HepG2 (cell line): Measurements from ENCODE around the gene TF. TPM values are rescaled to one million over a fixed set of nuclear protein-coding genes. Genes with fewer than 3 reads are reported as not detected.

ENCODE experiments used
- ATAC-seq: fragments of 200-7000 bp; cut with Tn5 transposase; 3 replicates; pipeline ENCODE4 v1.9.1; 2020; ENCODE audit warnings: mild to moderate bottlenecking, moderate library complexity
- BruUV-seq: library from RNA; stranded (reverse); fragments of 400-500 nt; replicated peaks from 2 replicates; lab custom pipeline; 2021; lab: Mats Ljungman, UMichigan
- CTCF ChIA-PET: fragments of 300-600 bp; formaldehyde crosslinking; extraction: SDS; loops from one replicate; lab custom pipeline; 2021; ENCODE audit warnings: low total read pairs, inconsistent platforms, low intra/inter-chr PET ratio; lab: Yijun Ruan, JAX
- POLR2A ChIA-PET: fragments of 350-600 bp; sonication (Branson Sonifier 250); formaldehyde crosslinking; loops from one replicate; lab custom pipeline; 2020; ENCODE audit warnings: antibody characterized with exemption, inconsistent platforms; lab: Yijun Ruan, JAX
- DNase-seq: peaks from one replicate; pipeline ENCODE4 v3.0.0-alpha.2; 2015; ENCODE audit warnings: low spot score
- FAIRE-seq: peaks from 3 replicates; lab custom pipeline; 2011; peaks lifted over from hg19 to GRCh38; lab: Jason Lieb, UNC
- H2AFZ ChIP-seq: one replicate; pipeline ENCODE4 v1.6.1; 2011; ENCODE audit warnings: low read length, inconsistent platforms
- H3K27ac ChIP-seq: fragments of 300-600 bp; 3 replicates; pipeline ENCODE4 v1.8.0; 2011; ENCODE audit warnings: mixed run types, mild to moderate bottlenecking, mixed read lengths, low read length, inconsistent platforms; ENCODE audit not compliant: insufficient read depth; ENCODE audit errors: extremely low read length
- H3K27me3 ChIP-seq, 2 experiments: fragments of 200-600 bp in 1 of 2; 2 replicates in 1 of 2; 3 replicates in 1 of 2; pipeline versions ENCODE4 v1.6.0 to v1.8.0; 2011; ENCODE audit warnings: low read length in 2 of 2, mild to moderate bottlenecking in 2 of 2, moderate library complexity in 2 of 2, inconsistent platforms in 1 of 2; ENCODE audit not compliant: insufficient read depth in 2 of 2, control insufficient read depth in 1 of 2
- H3K36me3 ChIP-seq, 2 experiments: fragments of 200-600 bp in 1 of 2; replicated peaks in 1 of 2; 2 replicates in 1 of 2; 3 replicates in 1 of 2; pipeline versions ENCODE4 v1.5.1 to v1.8.0; 2011; ENCODE audit warnings: low read length in 2 of 2, inconsistent platforms in 1 of 2; ENCODE audit not compliant: insufficient read depth in 2 of 2, control insufficient read depth in 1 of 2
- H3K4me1 ChIP-seq: 2 replicates; pipeline ENCODE4 v1.5.1; 2012; ENCODE audit warnings: low read length, inconsistent platforms; ENCODE audit not compliant: insufficient read depth
- H3K4me2 ChIP-seq: 2 replicates; pipeline ENCODE4 v1.6.0; 2011; ENCODE audit warnings: low read depth, low read length, inconsistent platforms
- H3K4me3 ChIP-seq, 3 experiments: fragments of 200-600 bp in 1 of 3; sonication (generic), shearing (Covaris generic) in 1 of 3; replicated peaks in 1 of 3; 2 replicates each; pipeline ENCODE4 v1.5.1; 2011 to 2016; ENCODE audit warnings: low read length in 3 of 3, inconsistent platforms in 2 of 3, low read depth in 2 of 3, mild to moderate bottlenecking in 2 of 3, control low read depth in 1 of 3, mixed read lengths in 1 of 3; ENCODE audit not compliant: insufficient read depth in 1 of 3
- H3K79me2 ChIP-seq: one replicate; pipeline ENCODE4 v1.6.1; 2011; ENCODE audit warnings: low read length, inconsistent platforms; ENCODE audit not compliant: insufficient read depth
- H3K9ac ChIP-seq: 2 replicates; pipeline ENCODE4 v1.6.0; 2011; ENCODE audit warnings: mild to moderate bottlenecking, low read depth, low read length, inconsistent platforms; ENCODE audit not compliant: insufficient read depth
- H3K9me3 ChIP-seq: 2 replicates; pipeline ENCODE4 v1.5.1; 2012; ENCODE audit warnings: mild to moderate bottlenecking, low read length
- H4K20me1 ChIP-seq: 2 replicates; pipeline ENCODE4 v1.6.0; 2011; ENCODE audit warnings: inconsistent platforms, mild to moderate bottlenecking, low read length, moderate library complexity; ENCODE audit not compliant: insufficient read depth
- ATF4 ChIP-seq, 2 experiments: fragments of 450-650 bp in 1 of 2; sonication (generic) in 1 of 2; formaldehyde crosslinking; IDR thresholded peaks; 2 replicates each; pipeline versions ENCODE4 v1.5.0 to v1.8.0; 2020 to 2022; ENCODE audit warnings: mild to moderate bottlenecking in 1 of 2, missing genetic modification reagents in 1 of 2
- DRAP1 ChIP-seq: IDR thresholded peaks from 2 replicates; pipeline ENCODE4 v1.6.1; 2016; ENCODE audit warnings: missing genetic modification reagents, missing compliant biosample characterization
- EEA1 ChIP-seq: sonication (generic); formaldehyde crosslinking; IDR thresholded peaks from 2 replicates; pipeline ENCODE4 v1.5.1; 2020; ENCODE audit warnings: mild to moderate bottlenecking, missing genetic modification reagents, borderline replicate concordance
- EZH2 ChIP-seq: conservative IDR thresholded peaks from 2 replicates; pipeline ENCODE4 v1.6.1; 2012; ENCODE audit warnings: mild to moderate bottlenecking, low read depth, low read length, moderate library complexity
- FOXK1 ChIP-seq: sonication (generic); formaldehyde crosslinking; IDR thresholded peaks from 2 replicates; pipeline ENCODE4 v1.4.0; 2020; ENCODE audit warnings: low read depth, missing genetic modification reagents, borderline replicate concordance
- GATAD1 ChIP-seq: IDR thresholded peaks from 2 replicates; pipeline ENCODE4 v1.6.1; 2016; ENCODE audit warnings: missing genetic modification reagents, missing compliant biosample characterization
- GLI4 ChIP-seq: sonication (generic); formaldehyde crosslinking; IDR thresholded peaks from 2 replicates; pipeline ENCODE4 v1.5.1; 2020; ENCODE audit warnings: missing genetic modification reagents, mild to moderate bottlenecking, moderate library complexity, borderline replicate concordance
- IRF2 ChIP-seq: IDR thresholded peaks from 2 replicates; pipeline ENCODE4 v1.6.1; 2018; ENCODE audit warnings: missing genetic modification reagents, missing compliant biosample characterization
- KAT2B ChIP-seq: fragments of 150-350 bp; IDR thresholded peaks from 2 replicates; pipeline ENCODE4 v1.6.1; 2014; ENCODE audit warnings: low read depth, low read length, borderline replicate concordance
- NBN ChIP-seq: fragments of 450-650 bp; conservative IDR thresholded peaks from 2 replicates; pipeline ENCODE4 v1.6.1; 2017
- POLR2G ChIP-seq: fragments of 200-400 bp; formaldehyde crosslinking; IDR thresholded peaks from 2 replicates; pipeline ENCODE4 v1.6.1; 2018; ENCODE audit warnings: mild to moderate bottlenecking, low read depth, low read length, moderate library complexity
- RFXAP ChIP-seq: sonication (generic); formaldehyde crosslinking; IDR thresholded peaks from 2 replicates; pipeline ENCODE4 v1.4.0; 2020; ENCODE audit warnings: missing genetic modification reagents, borderline replicate concordance
- SMAD3 ChIP-seq: sonication (generic); formaldehyde crosslinking; IDR thresholded peaks from 2 replicates; pipeline ENCODE4 v1.4.0; 2020; ENCODE audit warnings: missing genetic modification reagents
- SMC3 ChIP-seq: IDR thresholded peaks from 2 replicates; pipeline ENCODE4 v1.6.1; 2011; ENCODE audit warnings: low read length, improper control_type of control experiment
- SNAPC2 ChIP-seq: sonication (generic); formaldehyde crosslinking; IDR thresholded peaks from 2 replicates; pipeline ENCODE4 v1.8.1; 2022; ENCODE audit warnings: mild to moderate bottlenecking, missing genetic modification reagents
- STAG1 ChIP-seq: sonication (generic); formaldehyde crosslinking; IDR thresholded peaks from 2 replicates; pipeline ENCODE4 v1.4.0; 2020; ENCODE audit warnings: missing genetic modification reagents
- THRA ChIP-seq: sonication (generic); formaldehyde crosslinking; IDR thresholded peaks from 2 replicates; pipeline ENCODE4 v1.4.0; 2020; ENCODE audit warnings: missing genetic modification reagents, borderline replicate concordance
- ZBTB7B ChIP-seq: sonication (generic); formaldehyde crosslinking; IDR thresholded peaks from 2 replicates; pipeline ENCODE4 v1.4.0; 2020; ENCODE audit warnings: missing genetic modification reagents
- ZKSCAN5 ChIP-seq: sonication (generic); formaldehyde crosslinking; IDR thresholded peaks from 2 replicates; pipeline ENCODE4 v1.5.1; 2020; ENCODE audit warnings: mild to moderate bottlenecking, missing genetic modification reagents
- ZNF296 ChIP-seq: sonication (generic); formaldehyde crosslinking; conservative IDR thresholded peaks from 2 replicates; pipeline ENCODE4 v1.5.0; 2020; ENCODE audit warnings: mild to moderate bottlenecking, missing genetic modification reagents
- ZNF354B ChIP-seq: sonication (generic); formaldehyde crosslinking; IDR thresholded peaks from 2 replicates; pipeline ENCODE4 v1.8.0; 2022; ENCODE audit warnings: mild to moderate bottlenecking, missing genetic modification reagents
- ZNF501 ChIP-seq: sonication (generic); formaldehyde crosslinking; IDR thresholded peaks from 2 replicates; pipeline ENCODE4 v1.5.1; 2020; ENCODE audit warnings: mild to moderate bottlenecking, moderate library complexity, missing genetic modification reagents
- ZNF530 ChIP-seq: sonication (generic); formaldehyde crosslinking; IDR thresholded peaks from 2 replicates; pipeline ENCODE4 v1.5.0; 2020; ENCODE audit warnings: low read depth, mild to moderate bottlenecking, missing genetic modification reagents
- ZNF776 ChIP-seq: sonication (generic); formaldehyde crosslinking; IDR thresholded peaks from 2 replicates; pipeline ENCODE4 v1.4.0; 2020; ENCODE audit warnings: mild to moderate bottlenecking, missing genetic modification reagents
- ZNF841 ChIP-seq: sonication (generic); formaldehyde crosslinking; IDR thresholded peaks from 2 replicates; pipeline ENCODE4 v1.8.1; 2023; ENCODE audit warnings: missing genetic modification reagents, borderline replicate concordance
- ZSCAN12 ChIP-seq: sonication (generic); formaldehyde crosslinking; IDR thresholded peaks from 2 replicates; pipeline ENCODE4 v1.9.0; 2021; ENCODE audit warnings: mild to moderate bottlenecking, missing genetic modification reagents
- WGBS: methylation state at CpG from one replicate; pipeline ENCODE4 v1.1.6; 2017; ENCODE audit warnings: low lambda C conversion rate; 5-methylcytosine and 5-hydroxymethylcytosine counted together
- in situ Hi-C: cut with HindIII; loops from 2 replicates; pipeline ENCODE4 v1.10.0; 2017; ENCODE audit warnings: low pct_unique_long_range_greater_than_20kb; ENCODE audit not compliant: extremely low pct_ligation_motif_present
- intact Hi-C: fragments of 100-400 bp; cut with micrococcal nuclease; formaldehyde crosslinking; loops from one replicate; pipeline ENCODE4 v1.10.0; 2022; ENCODE audit not compliant: unreplicated experiment
- polyA plus RNA-seq, 8 experiments: library from polyadenylated mRNA; depleted of rRNA in 3 of 8; stranded (reverse) in 7 of 8; unstranded in 1 of 8; fragments of >200 nt; fragmentation: Illumina TruSeq in 4 of 8; extraction: Trizol in 4 of 8; gene quantifications; 2 replicates each; pipeline versions ENCODE4 v1.2.1 to v1.2.3, GENCODE V29; 2011 to 2016; ENCODE audit warnings: low read depth in 4 of 8, missing spikeins in 1 of 8, mixed read lengths in 1 of 8; ENCODE audit not compliant: insufficient read depth in 1 of 8
- total RNA-seq, 5 experiments: library from RNA; depleted of rRNA; stranded (reverse); fragments of >200 nt; fragmentation: Illumina TruSeq; extraction: Trizol; gene quantifications; 2 replicates each; pipeline ENCODE4 v1.2.3, GENCODE V29; 2016; ENCODE audit warnings: low read depth in 1 of 5

The TF gene
- total and polyA plus RNA-seq, 2 of the 13 experiments (the other 11 are each of a cell fraction or from before 2014, with no cell fraction given): 10,074 to 11,821 TPM

GRCh38 chr3:133776794-133777438 is 30.7 kb downstream of the TF start:
- FAIRE-seq: no peak
- DNase-seq: no peak
- POLR2A ChIA-PET: no interaction called here
- no peak for TF ChIP-seq SMAD3
- TF ChIP-seq GLI4 (CRISPR knock-in tag): no peak
- no peak for TF ChIP-seq ZNF530 (CRISPR knock-in tag)
- TF ChIP-seq KAT2B: no peak
- TF ChIP-seq ZBTB7B (CRISPR knock-in tag): no peak
- no peak for TF ChIP-seq THRA (CRISPR knock-in tag)
- no peak for TF ChIP-seq ZNF354B (CRISPR knock-in tag)
- TF ChIP-seq STAG1 (CRISPR knock-in tag): 0 out of 2 replicates have a peak, but pooled peaks have one; percentile 8
- no peak for TF ChIP-seq ATF4 (CRISPR knock-in tag; IDR thresholded peaks at IDR 0.05)
- peak; percentile 5; the same call in 1 of the 2 replicates for TF ChIP-seq SMC3
- TF ChIP-seq EEA1 (CRISPR knock-in tag): no peak
- TF ChIP-seq ZSCAN12 (CRISPR knock-in tag): no peak
- TF ChIP-seq FOXK1 (CRISPR knock-in tag): no peak
- no peak for TF ChIP-seq ZNF296 (CRISPR knock-in tag)
- TF ChIP-seq ZKSCAN5 (CRISPR knock-in tag): no peak
- no peak for TF ChIP-seq RFXAP (CRISPR knock-in tag)
- 0 out of 2 replicates have a peak, but pooled peaks have one; percentile 18 for TF ChIP-seq ZNF841 (CRISPR knock-in tag)
- TF ChIP-seq POLR2G: peak; percentile 55; the same call in 1 of the 2 replicates
- no peak for TF ChIP-seq DRAP1 (CRISPR knock-in tag)
- TF ChIP-seq IRF2 (CRISPR knock-in tag): no peak
- no peak for TF ChIP-seq SNAPC2 (CRISPR knock-in tag)
- no peak for TF ChIP-seq ZNF776 (CRISPR knock-in tag)
- no peak for TF ChIP-seq ZNF501
- TF ChIP-seq NBN: no peak
- TF ChIP-seq EZH2: no peak
- TF ChIP-seq GATAD1: no peak

More at GRCh38 chr3:133776794-133777438, 30.7 kb downstream of the TF start:
- Histone ChIP-seq H3K4me1 (no peaks in the 10 kb centered on the region), H3K4me3 (no peak overlapping the region), H3K9ac (no peak overlapping the region), H3K36me3 (peaks cover 33 to 61% of the 10 kb centered on the region in 2 experiments), H3K27ac (peak overlapping the region; percentile 5), H3K27me3 (no peaks in the 10 kb centered on the region), H3K9me3 (no peaks in the 10 kb centered on the region), H4K20me1 (peaks cover 41% of the 10 kb centered on the region), H3K79me2 (no peaks in the 10 kb centered on the region), H3K4me2 (no peak overlapping the region), H2AFZ (no peak overlapping the region)
- BruUV-seq: TSS peak; percentile 1
- 96% methylated on average over 7 of the region's 7 CpGs for WGBS
- ATAC-seq: peak; percentile 2; the same call in 1 of the 3 replicates
- in situ Hi-C loops: no loop called here
- CTCF ChIA-PET: no interaction called here
- intact Hi-C loops: no loop called here
